Epithelial cell of proximal tubule (primary cell): ENCODE measurements around the gene NASP. TPM values are rescaled to one million over a fixed set of nuclear protein-coding genes. Genes with fewer than 3 reads are reported as not detected.

ENCODE experiments used
- DNase-seq: peaks from one replicate; pipeline ENCODE4 v3.0.0-alpha.2; 2011; ENCODE audit warnings: low read depth
- H3K4me3 ChIP-seq: 2 replicates; pipeline ENCODE4 v1.5.1; 2011; ENCODE audit warnings: low read depth, mild to moderate bottlenecking, low read length
- CTCF ChIP-seq: conservative IDR thresholded peaks from 2 replicates; pipeline ENCODE4 v1.5.1; 2012; ENCODE audit warnings: low read depth, mild to moderate bottlenecking, low read length
- total RNA-seq: library from RNA; depleted of rRNA; stranded (reverse); fragments of >200 nt; gene quantifications from 2 replicates; pipeline ENCODE4 v1.2.3, GENCODE V29; 2015

The NASP gene
- total RNA-seq, 1 donor from 2014 or later, result 109 TPM

DNA sequence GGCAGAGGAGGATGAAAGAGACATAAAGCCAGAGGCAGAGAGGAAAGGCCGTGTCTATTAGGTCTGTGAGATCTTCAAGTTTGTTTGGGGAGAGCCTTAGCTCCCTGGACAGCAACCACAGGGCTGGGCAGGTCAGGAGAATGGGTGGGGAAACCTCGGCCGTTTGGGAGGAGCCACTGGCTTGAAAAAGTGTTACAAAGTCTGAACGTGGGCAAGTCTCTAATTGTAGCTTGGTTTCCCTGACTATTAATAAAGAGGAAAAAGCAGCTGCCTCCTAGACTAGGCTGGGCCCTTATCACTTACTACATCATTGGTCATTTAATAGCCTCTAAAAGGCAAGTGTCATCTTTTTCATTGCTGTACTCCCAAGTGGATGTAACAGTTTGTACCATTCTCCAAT lies 40.1 kb downstream of the NASP start, which contains the start of gene CCDC17:
Gene CCDC17 (minus strand): TSS at position 83 of the 400 bp plus-strand sequence. CDS start 145 bp downstream, outside the sequence.
- H3K4me3 ChIP-seq, result no peak within 1 kb of the TSS
- no peak for TF ChIP-seq CTCF
- DNase-seq, result no peak

DNA sequence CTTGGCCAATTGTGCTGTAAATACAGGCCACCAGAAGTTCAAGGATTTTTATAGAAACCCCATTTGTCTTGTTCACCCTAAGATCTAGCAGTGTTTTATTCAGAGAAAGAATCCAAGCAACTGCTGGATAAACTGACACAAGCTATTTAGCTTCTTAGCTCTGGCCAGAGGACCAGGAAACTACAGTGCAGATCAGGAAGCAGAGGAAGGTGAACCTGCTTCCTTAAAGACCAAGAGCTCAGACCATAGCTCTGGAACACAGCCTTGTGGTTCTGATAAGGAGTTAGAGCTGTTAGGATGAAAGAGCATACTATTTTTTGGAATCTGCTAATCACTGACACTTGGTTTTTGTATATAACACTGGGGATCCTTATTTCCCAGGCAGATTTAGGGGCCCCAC lies 45.2 kb downstream of the NASP start:
- no peak overlapping the region for H3K4me3 ChIP-seq
- TF ChIP-seq CTCF, result no peak
- no peak for DNase-seq

- no peak overlapping the region for H3K4me3 ChIP-seq
- no peak for DNase-seq
- no peak for TF ChIP-seq CTCF
Measured at GRCh38 chr1:45630429-45630828, 46.6 kb downstream of the NASP start.

DNA sequence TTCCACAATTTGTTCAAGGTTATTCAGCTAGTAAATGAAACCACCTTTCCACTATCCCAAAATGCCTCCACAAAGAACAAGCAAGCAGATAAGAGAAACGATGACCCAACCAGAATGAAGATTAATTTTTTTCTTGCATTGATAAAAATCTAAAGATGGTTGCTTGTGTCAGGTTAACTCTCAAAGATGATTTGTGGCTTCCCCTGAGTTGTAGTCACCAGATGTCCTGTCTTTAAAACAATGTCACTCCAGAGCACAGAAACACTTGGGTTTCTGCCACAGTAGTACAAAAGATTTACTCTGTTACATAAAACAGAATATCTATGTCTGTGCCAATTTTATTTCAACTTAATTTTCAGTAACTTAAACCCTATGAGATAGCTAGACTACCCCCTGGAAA lies 51.4 kb downstream of the NASP start:
- H3K4me3 ChIP-seq, result no peak overlapping the region
- no peak for TF ChIP-seq CTCF
- no peak for DNase-seq

- no peak for DNase-seq
- no peak for TF ChIP-seq CTCF
Measured at GRCh38 chr1:45640293-45640692, 56.5 kb downstream of the NASP start.

GRCh38 chr1:45643321-45643720 lies 59.5 kb downstream of the NASP start:
- H3K4me3 ChIP-seq, result no peak overlapping the region
- no peak for DNase-seq
- no peak for TF ChIP-seq CTCF

More at GRCh38 chr1:45640293-45640692, 56.5 kb downstream of the NASP start:
- H3K4me3 ChIP-seq, result no peak overlapping the region

- DNase-seq, result no peak
- peak; percentile 53 for TF ChIP-seq CTCF
- no peak overlapping the region for H3K4me3 ChIP-seq
Measured at GRCh38 chr1:45643978-45644377, 60.1 kb downstream of the NASP start.
